HG02884 (cell line): Measurements from ENCODE around the gene SLFN5.
"Not testable (repeated sequence)": the region's sequence is repeated elsewhere in the genome, so short reads cannot be mapped to it uniquely, and the experiment has no call there.

ENCODE experiments used
- ATAC-seq: cut with Tn5 transposase; IDR thresholded peaks from one replicate; pipeline ENCODE4 v1.9.1; 2021; ENCODE audit warnings: mild to moderate bottlenecking, moderate library complexity; ENCODE audit not compliant: unreplicated experiment

Gene SLFN5

GRCh38 chr17:35242805-35243560, at the start of gene SLFN5:
SLFN5 (plus strand) TSS chr17:35243072; CDS start chr17:35258691, 15,619 bp downstream.
- peak; percentile 66 for ATAC-seq

- ATAC-seq, result not testable (repeated sequence)
These were observed 48.9 kb upstream of the SLFN5 start, which contains the start of gene SLC35G3 for GRCh38 chr17:35194001-35194400. SLC35G3 (minus strand) TSS chr17:35194393; CDS start chr17:35194307, 86 bp downstream.

- ATAC-seq, result not testable (repeated sequence)
These were observed 47.8 kb upstream of the SLFN5 start for GRCh38 chr17:35195062-35195461.

- not testable (repeated sequence) for ATAC-seq
These were observed 40.3 kb upstream of the SLFN5 start for GRCh38 chr17:35202582-35202981.

- ATAC-seq, result no peak
These were observed 32.1 kb upstream of the SLFN5 start for GRCh38 chr17:35210741-35211140.

- ATAC-seq, result no peak
These were observed 30.2 kb upstream of the SLFN5 start for GRCh38 chr17:35212668-35213067.

- ATAC-seq, result no peak
These were observed 29.4 kb upstream of the SLFN5 start for GRCh38 chr17:35213412-35213940.

- ATAC-seq, result no peak
These were observed 28.7 kb upstream of the SLFN5 start for GRCh38 chr17:35214192-35214591.

GRCh38 chr17:35214631-35215273, 28.1 kb upstream of the SLFN5 start:
- no peak for ATAC-seq

GRCh38 chr17:35217107-35217506, 25.8 kb upstream of the SLFN5 start:
- ATAC-seq, result no peak

GRCh38 chr17:35218915-35219314, 24.0 kb upstream of the SLFN5 start:
- ATAC-seq, result no peak

- no peak for ATAC-seq
These were observed 20.4 kb upstream of the SLFN5 start for GRCh38 chr17:35222452-35222851.

- ATAC-seq, result no peak
These were observed 18.4 kb upstream of the SLFN5 start for GRCh38 chr17:35224436-35224835.

GRCh38 chr17:35227546-35227945, 15.3 kb upstream of the SLFN5 start:
- no peak for ATAC-seq

- ATAC-seq, result no peak
These were observed 13.2 kb upstream of the SLFN5 start for GRCh38 chr17:35229638-35230037.

GRCh38 chr17:35234315-35234714, 8.6 kb upstream of the SLFN5 start:
- ATAC-seq, result not testable (repeated sequence)

- ATAC-seq, result no peak
These were observed 7.6 kb upstream of the SLFN5 start for GRCh38 chr17:35235289-35235688.

- no peak for ATAC-seq
These were observed 7.0 kb upstream of the SLFN5 start for GRCh38 chr17:35235917-35236316.

- ATAC-seq, result no peak
These were observed 6.1 kb upstream of the SLFN5 start for GRCh38 chr17:35236821-35237220.

GRCh38 chr17:35238821-35239220, 4.1 kb upstream of the SLFN5 start:
- no peak for ATAC-seq

- no peak for ATAC-seq
These were observed 3.0 kb upstream of the SLFN5 start for GRCh38 chr17:35239823-35240222.

- ATAC-seq, result no peak
These were observed 2.0 kb upstream of the SLFN5 start for GRCh38 chr17:35240861-35241260.
